Parathyroid adenoma (tissue), 2 donors: ENCODE data around the gene ACTN2.

ENCODE experiments used
- H2AFZ ChIP-seq: fragments of 300-600 bp; sonication (generic); one replicate; pipeline ENCODE4 v1.7.0; 2017; ENCODE audit warnings: antibody characterized with exemption, mild to moderate bottlenecking
- H3K27ac ChIP-seq: fragments of 300-600 bp; sonication (generic); one replicate; pipeline ENCODE4 v1.7.0; 2017
- H3K27me3 ChIP-seq: fragments of 300-600 bp; sonication (generic); one replicate; pipeline ENCODE4 v1.7.0; 2017; ENCODE audit warnings: low read length; ENCODE audit not compliant: control insufficient read depth, insufficient read depth
- H3K36me3 ChIP-seq: fragments of 300-600 bp; sonication (generic); one replicate; pipeline ENCODE4 v1.7.0; 2017; ENCODE audit warnings: low read length; ENCODE audit not compliant: control insufficient read depth, insufficient read depth
- H3K4me1 ChIP-seq: fragments of 300-600 bp; sonication (generic); one replicate; pipeline ENCODE4 v1.7.0; 2017; ENCODE audit warnings: control low read depth
- H3K4me2 ChIP-seq: fragments of 300-600 bp; sonication (generic); one replicate; pipeline ENCODE4 v1.7.0; 2017; ENCODE audit warnings: low read length
- H3K4me3 ChIP-seq: fragments of 300-600 bp; sonication (generic); one replicate; pipeline ENCODE4 v1.7.0; 2017; ENCODE audit warnings: low read depth, low read length
- H3K79me2 ChIP-seq: fragments of 300-600 bp; sonication (generic); one replicate; pipeline ENCODE4 v1.7.0; 2017; ENCODE audit warnings: control low read depth
- H3K9ac ChIP-seq: fragments of 300-600 bp; sonication (generic); one replicate; pipeline ENCODE4 v1.7.0; 2017; ENCODE audit warnings: mild to moderate bottlenecking
- H3K9me3 ChIP-seq: fragments of 300-600 bp; sonication (generic); one replicate; pipeline ENCODE4 v1.7.0; 2017; ENCODE audit warnings: low read length; ENCODE audit not compliant: control insufficient read depth
- TF ChIP-seq, protein P1 (sequence below): fragments of 300-600 bp; sonication (generic); IDR thresholded peaks from one replicate; pipeline ENCODE4 v1.7.0; 2017; ENCODE audit warnings: antibody characterized with exemption, mild to moderate bottlenecking
- donor health status: primary hyperparathyroidism.

Gene ACTN2

GRCh38 chr1:236802264-236802663 is 116.0 kb downstream of the ACTN2 start:
- Histone ChIP-seq H3K36me3 (no peaks in the 10 kb centered on the region), H3K27me3 (no peaks in the 10 kb centered on the region), H3K9me3 (no peaks in the 10 kb centered on the region), H3K4me3 (no peak overlapping the region), H3K4me2 (no peak overlapping the region), H3K4me1 (no peaks in the 10 kb centered on the region), H3K9ac (no peak overlapping the region), H3K79me2 (peaks cover 24% of the 10 kb centered on the region), H3K27ac (no peak overlapping the region), H2AFZ (no peak overlapping the region)
- TF ChIP-seq, protein P1, sequence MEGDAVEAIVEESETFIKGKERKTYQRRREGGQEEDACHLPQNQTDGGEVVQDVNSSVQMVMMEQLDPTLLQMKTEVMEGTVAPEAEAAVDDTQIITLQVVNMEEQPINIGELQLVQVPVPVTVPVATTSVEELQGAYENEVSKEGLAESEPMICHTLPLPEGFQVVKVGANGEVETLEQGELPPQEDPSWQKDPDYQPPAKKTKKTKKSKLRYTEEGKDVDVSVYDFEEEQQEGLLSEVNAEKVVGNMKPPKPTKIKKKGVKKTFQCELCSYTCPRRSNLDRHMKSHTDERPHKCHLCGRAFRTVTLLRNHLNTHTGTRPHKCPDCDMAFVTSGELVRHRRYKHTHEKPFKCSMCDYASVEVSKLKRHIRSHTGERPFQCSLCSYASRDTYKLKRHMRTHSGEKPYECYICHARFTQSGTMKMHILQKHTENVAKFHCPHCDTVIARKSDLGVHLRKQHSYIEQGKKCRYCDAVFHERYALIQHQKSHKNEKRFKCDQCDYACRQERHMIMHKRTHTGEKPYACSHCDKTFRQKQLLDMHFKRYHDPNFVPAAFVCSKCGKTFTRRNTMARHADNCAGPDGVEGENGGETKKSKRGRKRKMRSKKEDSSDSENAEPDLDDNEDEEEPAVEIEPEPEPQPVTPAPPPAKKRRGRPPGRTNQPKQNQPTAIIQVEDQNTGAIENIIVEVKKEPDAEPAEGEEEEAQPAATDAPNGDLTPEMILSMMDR, result no peak

GRCh38 chr1:236806634-236807033 is 120.3 kb downstream of the ACTN2 start:
- no peak overlapping the region for H2AFZ ChIP-seq
- no peak overlapping the region for H3K4me3 ChIP-seq
- no peaks in the 10 kb centered on the region for H3K27me3 ChIP-seq
- H3K27ac ChIP-seq, result no peak overlapping the region
- no peak overlapping the region for H3K9ac ChIP-seq
- no peaks in the 10 kb centered on the region for H3K9me3 ChIP-seq
- no peaks in the 10 kb centered on the region for H3K36me3 ChIP-seq
- TF ChIP-seq, protein P1, result no peak
- no peak overlapping the region for H3K4me2 ChIP-seq
- peaks cover 8% of the 10 kb centered on the region for H3K79me2 ChIP-seq
- no peaks in the 10 kb centered on the region for H3K4me1 ChIP-seq

GRCh38 chr1:236808005-236808404 is 121.7 kb downstream of the ACTN2 start:
- no peak overlapping the region for H3K9ac ChIP-seq
- no peaks in the 10 kb centered on the region for H3K36me3 ChIP-seq
- TF ChIP-seq, protein P1, result no peak
- no peaks in the 10 kb centered on the region for H3K79me2 ChIP-seq
- no peak overlapping the region for H3K27ac ChIP-seq
- no peaks in the 10 kb centered on the region for H3K9me3 ChIP-seq
- no peak overlapping the region for H2AFZ ChIP-seq
- no peaks in the 10 kb centered on the region for H3K27me3 ChIP-seq
- H3K4me1 ChIP-seq, result no peaks in the 10 kb centered on the region
- H3K4me3 ChIP-seq, result no peak overlapping the region
- no peak overlapping the region for H3K4me2 ChIP-seq

DNA sequence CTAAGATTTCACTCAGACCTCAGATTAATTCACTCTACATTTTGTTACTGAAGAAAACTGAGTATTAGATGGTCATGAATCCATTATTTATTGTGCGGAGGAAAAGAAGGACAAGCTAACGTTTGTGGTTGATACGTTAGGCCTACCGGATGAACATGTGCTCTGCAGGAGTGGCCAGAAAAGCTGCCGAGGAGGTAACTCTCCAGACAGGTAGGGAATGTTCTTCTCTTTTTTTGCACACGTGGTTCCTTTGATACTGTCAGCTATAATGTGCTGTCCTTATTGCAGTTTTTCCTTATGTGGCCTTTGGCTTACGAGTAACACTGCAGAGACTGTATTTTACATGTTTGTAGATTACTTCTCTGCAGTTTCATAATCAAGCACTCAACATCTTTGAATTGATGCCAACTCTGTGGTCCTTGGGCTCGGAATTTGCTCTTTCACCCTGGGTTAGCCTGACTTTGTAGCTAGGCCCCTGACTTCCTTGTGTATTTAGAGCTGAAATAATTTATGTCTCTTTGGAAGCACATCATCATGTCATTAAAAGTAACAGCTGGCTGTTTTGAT is 122.3 kb downstream of the ACTN2 start:
- TF ChIP-seq, protein P1, result no peak

GRCh38 chr1:236809148-236809547 is 122.8 kb downstream of the ACTN2 start:
- H2AFZ ChIP-seq, result no peak overlapping the region
- TF ChIP-seq, protein P1, result no peak
- no peak overlapping the region for H3K9ac ChIP-seq
- no peaks in the 10 kb centered on the region for H3K27me3 ChIP-seq
- no peaks in the 10 kb centered on the region for H3K9me3 ChIP-seq
- no peak overlapping the region for H3K4me2 ChIP-seq
- H3K79me2 ChIP-seq, result no peaks in the 10 kb centered on the region
- no peak overlapping the region for H3K27ac ChIP-seq
- no peaks in the 10 kb centered on the region for H3K4me1 ChIP-seq
- no peak overlapping the region for H3K4me3 ChIP-seq
- no peaks in the 10 kb centered on the region for H3K36me3 ChIP-seq

More for the DNA sequence above, 122.3 kb downstream of the ACTN2 start:
- H3K27ac ChIP-seq, result no peak overlapping the region
- no peaks in the 10 kb centered on the region for H3K27me3 ChIP-seq
- H3K4me2 ChIP-seq, result no peak overlapping the region
- H3K9ac ChIP-seq, result no peak overlapping the region
- H3K4me3 ChIP-seq, result no peak overlapping the region
- no peaks in the 10 kb centered on the region for H3K36me3 ChIP-seq
- no peaks in the 10 kb centered on the region for H3K79me2 ChIP-seq
- no peaks in the 10 kb centered on the region for H3K4me1 ChIP-seq
- no peak overlapping the region for H2AFZ ChIP-seq
- no peaks in the 10 kb centered on the region for H3K9me3 ChIP-seq
